Left renal cortex interstitium (tissue), 4 donors: ENCODE data around the gene GNL2. TPM values are rescaled to one million over a fixed set of nuclear protein-coding genes. Genes with fewer than 3 reads are reported as not detected.
"Not testable (repeated sequence)": the region's sequence is repeated elsewhere in the genome, so short reads cannot be mapped to it uniquely, and the experiment has no call there.

Experiments used
- DNase-seq, 4 donors: peaks; one replicate each; pipeline ENCODE4 v3.0.0-alpha.2; 2013; ENCODE audit warnings: low read depth in 4 of 4, low spot score in 2 of 4, missing footprints in 1 of 4
- polyA plus RNA-seq, 4 donors: library from polyadenylated mRNA; unstranded; fragments of 120-200 nt; gene quantifications; one replicate each; pipeline ENCODE4 v1.2.1, GENCODE V29; 2013; ENCODE audit not compliant: insufficient read length in 4 of 4

Gene GNL2
- polyA plus RNA-seq, 4 donors, result 62.7 to 84.1 (median 71.7) TPM

GRCh38 chr1:37561133-37562132 is 34.3 kb downstream of the GNL2 start:
- no peak for DNase-seq

GRCh38 chr1:37560401-37561132 is 35.2 kb downstream of the GNL2 start:
- DNase-seq, result no peak

GRCh38 chr1:37559957-37560379 is 35.8 kb downstream of the GNL2 start:
- DNase-seq, result not testable (repeated sequence)

GRCh38 chr1:37559080-37559479 is 36.7 kb downstream of the GNL2 start:
- no peak for DNase-seq

GRCh38 chr1:37558411-37558810 is 37.3 kb downstream of the GNL2 start:
- no peak for DNase-seq

- no peak for DNase-seq
Measured at GRCh38 chr1:37557402-37557801, 38.3 kb downstream of the GNL2 start.

- peak; percentile 64 to 86 (median 82) for DNase-seq
Measured at GRCh38 chr1:37556712-37557196, 39.0 kb downstream of the GNL2 start, which contains the start of gene DNALI1. TSS of gene DNALI1 (plus strand) at chr1:37556940. CDS start at chr1:37556995, 55 bp downstream.

- DNase-seq, result peak; percentile 69 to 91 (median 80)
Measured at GRCh38 chr1:37553927-37554808, 41.6 kb downstream of the GNL2 start, which contains the start of gene SNIP1. TSS of gene SNIP1 (minus strand) at chr1:37554293. CDS start at chr1:37554229, 64 bp downstream.

- DNase-seq, result no peak
Measured at GRCh38 chr1:37553598-37553926, 42.2 kb downstream of the GNL2 start.

- no peak for DNase-seq
Measured at GRCh38 chr1:37549341-37549740, 46.4 kb downstream of the GNL2 start.

GRCh38 chr1:37545019-37545418 is 50.7 kb downstream of the GNL2 start:
- DNase-seq, result no peak

GRCh38 chr1:37544530-37544929 is 51.2 kb downstream of the GNL2 start:
- no peak for DNase-seq

GRCh38 chr1:37540036-37540785 is 55.5 kb downstream of the GNL2 start:
- DNase-seq, result no peak

GRCh38 chr1:37539154-37539553 is 56.6 kb downstream of the GNL2 start:
- not testable (repeated sequence) for DNase-seq

- no peak for DNase-seq
Measured at GRCh38 chr1:37537378-37537777, 58.4 kb downstream of the GNL2 start.

GRCh38 chr1:37533317-37534093 is 62.2 kb downstream of the GNL2 start:
- no peak for DNase-seq

GRCh38 chr1:37532418-37533156 is 63.1 kb downstream of the GNL2 start:
- DNase-seq, result not testable (repeated sequence)

- DNase-seq, result not testable (repeated sequence)
Measured at GRCh38 chr1:37529888-37530287, 65.8 kb downstream of the GNL2 start.
